Measurements from ENCODE around the gene SLC44A3. TPM values are rescaled to one million over a fixed set of nuclear protein-coding genes. Genes with fewer than 3 reads are reported as not detected.

The SLC44A3 gene, protein sequence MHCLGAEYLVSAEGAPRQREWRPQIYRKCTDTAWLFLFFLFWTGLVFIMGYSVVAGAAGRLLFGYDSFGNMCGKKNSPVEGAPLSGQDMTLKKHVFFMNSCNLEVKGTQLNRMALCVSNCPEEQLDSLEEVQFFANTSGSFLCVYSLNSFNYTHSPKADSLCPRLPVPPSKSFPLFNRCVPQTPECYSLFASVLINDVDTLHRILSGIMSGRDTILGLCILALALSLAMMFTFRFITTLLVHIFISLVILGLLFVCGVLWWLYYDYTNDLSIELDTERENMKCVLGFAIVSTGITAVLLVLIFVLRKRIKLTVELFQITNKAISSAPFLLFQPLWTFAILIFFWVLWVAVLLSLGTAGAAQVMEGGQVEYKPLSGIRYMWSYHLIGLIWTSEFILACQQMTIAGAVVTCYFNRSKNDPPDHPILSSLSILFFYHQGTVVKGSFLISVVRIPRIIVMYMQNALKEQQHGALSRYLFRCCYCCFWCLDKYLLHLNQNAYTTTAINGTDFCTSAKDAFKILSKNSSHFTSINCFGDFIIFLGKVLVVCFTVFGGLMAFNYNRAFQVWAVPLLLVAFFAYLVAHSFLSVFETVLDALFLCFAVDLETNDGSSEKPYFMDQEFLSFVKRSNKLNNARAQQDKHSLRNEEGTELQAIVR
- total RNA-seq = not detected

DNA sequence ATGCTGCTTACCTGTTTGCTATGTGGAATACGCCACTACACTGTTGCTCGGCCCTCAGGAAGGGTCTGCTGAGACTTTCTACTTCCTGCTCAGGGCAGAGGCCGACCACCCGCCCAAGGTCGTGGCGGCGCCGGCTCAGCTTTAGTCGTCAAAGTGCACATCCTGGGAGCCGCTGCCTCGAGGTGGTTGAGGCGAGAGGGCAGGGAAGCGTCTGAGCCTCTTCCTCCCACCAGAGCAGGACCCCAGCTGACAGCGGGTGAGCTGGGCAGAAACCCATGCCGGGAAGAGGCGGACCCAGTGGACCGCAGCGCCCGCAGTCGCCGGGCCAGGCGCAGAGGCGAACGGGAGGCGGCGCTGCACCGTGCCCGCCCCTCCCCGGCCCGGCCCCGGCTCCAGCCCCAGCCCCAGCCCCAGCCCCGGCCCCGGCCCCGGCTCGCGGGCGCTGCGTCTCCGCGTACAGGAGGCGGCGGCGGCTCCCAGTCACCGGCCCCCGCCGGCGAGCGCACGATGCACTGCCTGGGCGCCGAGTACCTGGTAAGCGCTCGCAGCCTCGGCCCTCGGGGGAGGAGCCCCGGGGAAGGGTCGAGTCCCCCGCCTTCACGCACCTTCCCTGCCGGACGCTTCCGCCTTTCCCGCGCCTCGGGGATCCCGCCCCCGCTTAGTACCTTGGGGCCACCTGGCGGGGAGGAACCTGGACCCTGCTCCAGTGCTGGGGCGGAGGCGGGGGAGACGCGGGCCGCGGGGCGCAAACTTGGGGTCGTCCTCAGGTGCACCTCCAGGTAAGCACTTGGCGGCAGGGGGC lies at the start of gene SLC44A3:
Gene SLC44A3 (plus strand): TSS at position 413 of the 802 bp plus-strand sequence. CDS start 95 bp downstream, at position 508.
- no peaks in the 10 kb centered on the region for H3K36me3 Mint-ChIP-seq
- ATAC-seq (peak; percentile 67 to 83), DNase-seq (ENCODE audit: low spot score in 2 of 2) (peak in 1 of 2 donors; percentile 13)
- no peaks in the 10 kb centered on the region for H3K9me3 Mint-ChIP-seq
- no peak within 1 kb of the TSS for H3K27ac Mint-ChIP-seq

DNA sequence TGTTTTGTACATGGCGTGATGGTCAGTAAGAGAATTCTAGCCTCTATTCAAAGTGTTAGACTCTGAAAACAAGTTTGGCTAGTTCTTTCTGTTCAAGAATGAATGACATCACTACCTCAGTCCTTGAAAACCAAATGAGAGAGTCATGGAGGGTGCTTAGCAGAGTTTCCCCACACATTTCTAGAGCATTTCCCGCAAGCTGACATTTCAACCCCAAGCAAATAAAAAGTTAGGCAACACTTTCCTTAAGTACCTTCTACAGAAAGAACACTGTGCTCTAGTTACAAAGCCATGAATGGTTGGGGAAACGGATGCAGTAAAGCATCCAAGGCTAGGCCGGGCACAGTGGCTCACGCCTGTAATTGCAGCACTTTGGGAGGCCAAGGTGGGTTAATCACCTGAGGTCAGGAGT lies 47.9 kb upstream of the SLC44A3 start:
- DNase-seq (ENCODE audit: low spot score in 2 of 2) (no peak), ATAC-seq (no peak)
- Mint-ChIP-seq H3K36me3 (no peaks in the 10 kb centered on the region), H3K27ac (no peak overlapping the region), H3K9me3 (no peaks in the 10 kb centered on the region)

DNA sequence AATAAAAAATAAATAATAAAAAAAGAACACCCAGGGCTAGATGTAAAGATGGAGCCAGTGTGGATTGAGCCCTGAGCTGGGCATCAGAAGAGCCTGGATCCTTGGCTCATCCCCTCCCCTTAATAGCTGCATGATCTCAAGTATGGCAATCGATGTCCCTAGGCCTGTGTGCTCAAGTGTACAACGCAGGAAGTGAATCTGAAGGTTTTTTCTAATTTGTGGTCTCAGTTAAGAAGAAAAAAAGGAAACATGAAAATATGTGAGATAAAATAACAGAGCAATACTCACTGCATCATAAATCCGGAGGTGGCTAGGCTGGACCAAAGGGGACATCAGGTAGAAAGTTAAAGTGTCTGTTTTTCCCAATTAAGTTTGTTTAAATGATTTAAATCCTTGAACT lies 47.3 kb upstream of the SLC44A3 start:
- Mint-ChIP-seq H3K36me3 (no peaks in the 10 kb centered on the region), H3K9me3 (no peaks in the 10 kb centered on the region), H3K27ac (no peak overlapping the region)
- ATAC-seq (no peak), DNase-seq (ENCODE audit: low spot score in 2 of 2) (no peak)

DNA sequence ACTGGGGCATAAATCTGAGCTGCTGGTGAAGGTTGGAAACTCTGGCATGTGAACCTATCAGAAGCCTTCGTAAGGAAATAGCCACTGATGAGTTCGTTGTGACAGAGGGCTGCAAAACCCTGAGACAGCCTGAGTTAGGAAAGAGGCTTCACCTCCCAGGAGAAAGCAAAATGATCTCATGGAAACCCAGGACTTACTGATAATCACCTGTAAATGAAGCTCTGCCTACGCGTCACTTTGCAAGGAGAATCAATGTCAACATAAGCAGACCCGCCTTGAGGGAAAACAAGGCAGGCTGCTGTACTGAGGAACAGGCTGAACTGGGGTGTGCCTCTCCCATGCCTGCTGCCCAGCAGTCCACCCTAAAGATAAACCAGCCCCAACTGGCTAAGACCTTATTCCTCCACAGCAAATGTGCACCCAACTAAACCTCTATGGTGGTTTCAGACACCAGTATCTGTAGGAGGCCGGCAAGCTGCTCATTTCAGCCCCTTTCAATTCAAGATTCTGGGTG lies 46.8 kb upstream of the SLC44A3 start:
- ATAC-seq = no peak
- Mint-ChIP-seq H3K36me3 (no peaks in the 10 kb centered on the region), H3K27ac (no peak overlapping the region), H3K9me3 (no peaks in the 10 kb centered on the region)
- no peak for DNase-seq (ENCODE audit: low spot score in 2 of 2)

DNA sequence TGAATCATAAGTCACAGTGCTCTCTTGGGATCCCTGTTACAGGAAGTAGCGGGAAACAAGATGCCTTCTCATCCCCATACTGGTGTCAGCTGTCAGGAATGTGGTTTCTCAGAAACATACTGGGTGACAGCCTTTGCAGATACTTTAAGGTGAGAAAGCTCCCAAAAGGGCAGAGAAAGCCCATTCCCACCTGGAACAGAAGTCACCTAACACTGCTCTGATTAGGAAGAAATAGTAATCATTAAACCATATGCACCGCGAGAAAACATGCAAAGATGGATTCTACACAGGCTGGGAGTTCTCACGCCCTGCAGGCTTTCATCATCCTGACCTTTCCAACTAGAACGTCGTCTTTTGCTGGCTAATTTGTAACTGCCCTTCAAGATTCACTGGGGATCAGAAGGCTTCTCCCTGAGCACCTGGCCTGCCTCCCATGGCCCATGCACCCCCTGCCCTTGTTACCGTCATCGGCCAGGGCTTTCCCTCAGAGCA lies 46.2 kb upstream of the SLC44A3 start:
- DNase-seq (ENCODE audit: low spot score in 2 of 2) = no peak
- Mint-ChIP-seq H3K9me3 (no peaks in the 10 kb centered on the region), H3K36me3 (no peaks in the 10 kb centered on the region), H3K27ac (no peak overlapping the region)
- ATAC-seq = no peak

DNA sequence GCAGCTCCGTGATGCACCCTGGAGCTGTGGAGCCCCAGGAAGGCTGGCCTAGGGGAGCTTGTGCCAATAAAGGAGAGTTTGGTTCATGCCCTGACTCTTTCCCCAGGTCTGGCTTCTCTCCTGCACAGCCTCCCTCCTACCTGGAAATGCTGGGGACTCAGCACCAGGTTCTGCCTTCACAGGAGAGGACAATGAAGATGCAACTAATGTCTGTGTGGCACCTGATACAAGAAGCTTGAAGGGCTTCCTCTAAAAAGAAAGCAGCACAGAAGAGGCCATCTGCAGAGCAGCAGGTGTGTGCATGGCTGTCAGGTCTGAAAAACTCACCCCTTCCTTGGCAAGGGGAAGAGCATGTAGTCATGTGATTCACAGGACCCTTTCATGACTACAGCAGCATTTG lies 43.7 kb upstream of the SLC44A3 start:
- DNase-seq (ENCODE audit: low spot score in 2 of 2) (no peak), ATAC-seq (no peak)
- Mint-ChIP-seq H3K36me3 (no peaks in the 10 kb centered on the region), H3K9me3 (no peaks in the 10 kb centered on the region), H3K27ac (no peak overlapping the region)

DNA sequence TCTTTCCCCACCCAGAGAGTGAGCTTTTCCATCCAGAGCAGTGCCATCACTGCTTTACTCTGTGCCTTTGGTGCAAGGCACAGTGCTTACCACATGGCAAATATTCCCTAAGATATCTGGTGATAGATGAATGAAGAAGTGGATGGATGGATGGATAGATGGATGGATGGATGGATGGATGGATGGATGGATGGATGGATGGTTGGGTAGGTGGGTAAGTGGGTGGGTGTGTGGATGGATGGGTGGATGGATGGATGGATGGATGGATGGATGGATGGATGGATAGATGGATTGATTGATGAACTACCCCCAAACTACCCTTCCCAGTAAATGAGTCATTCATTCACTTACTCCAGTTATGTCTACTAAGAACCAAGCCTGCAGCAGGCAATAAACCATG lies 42.9 kb upstream of the SLC44A3 start:
- DNase-seq (ENCODE audit: low spot score in 2 of 2) = no peak
- Mint-ChIP-seq H3K9me3 (no peaks in the 10 kb centered on the region), H3K36me3 (no peaks in the 10 kb centered on the region), H3K27ac (no peak overlapping the region)
- ATAC-seq = no peak

DNA sequence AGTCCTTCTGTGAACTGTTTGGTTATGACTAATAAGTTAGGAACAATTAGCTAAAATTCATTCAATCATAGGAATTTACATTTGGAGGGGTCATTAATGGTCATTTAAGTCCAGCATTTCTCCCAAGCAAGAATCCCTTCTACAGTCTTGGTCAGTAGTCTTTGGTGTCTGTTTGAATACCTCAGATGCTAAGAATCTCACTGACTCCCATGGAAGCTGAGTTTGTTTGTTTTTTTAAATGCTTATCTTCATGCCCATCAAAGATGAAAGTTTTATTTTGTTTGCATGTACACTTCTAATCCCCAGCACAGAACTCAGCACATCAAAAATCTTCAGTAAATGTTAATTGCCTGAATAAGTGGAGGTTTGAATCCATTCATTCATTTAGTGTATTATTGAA lies 41.3 kb upstream of the SLC44A3 start:
- no peak for ATAC-seq
- no peak for DNase-seq (ENCODE audit: low spot score in 2 of 2)
- Mint-ChIP-seq H3K36me3 (no peaks in the 10 kb centered on the region), H3K9me3 (no peaks in the 10 kb centered on the region), H3K27ac (no peak overlapping the region)

DNA sequence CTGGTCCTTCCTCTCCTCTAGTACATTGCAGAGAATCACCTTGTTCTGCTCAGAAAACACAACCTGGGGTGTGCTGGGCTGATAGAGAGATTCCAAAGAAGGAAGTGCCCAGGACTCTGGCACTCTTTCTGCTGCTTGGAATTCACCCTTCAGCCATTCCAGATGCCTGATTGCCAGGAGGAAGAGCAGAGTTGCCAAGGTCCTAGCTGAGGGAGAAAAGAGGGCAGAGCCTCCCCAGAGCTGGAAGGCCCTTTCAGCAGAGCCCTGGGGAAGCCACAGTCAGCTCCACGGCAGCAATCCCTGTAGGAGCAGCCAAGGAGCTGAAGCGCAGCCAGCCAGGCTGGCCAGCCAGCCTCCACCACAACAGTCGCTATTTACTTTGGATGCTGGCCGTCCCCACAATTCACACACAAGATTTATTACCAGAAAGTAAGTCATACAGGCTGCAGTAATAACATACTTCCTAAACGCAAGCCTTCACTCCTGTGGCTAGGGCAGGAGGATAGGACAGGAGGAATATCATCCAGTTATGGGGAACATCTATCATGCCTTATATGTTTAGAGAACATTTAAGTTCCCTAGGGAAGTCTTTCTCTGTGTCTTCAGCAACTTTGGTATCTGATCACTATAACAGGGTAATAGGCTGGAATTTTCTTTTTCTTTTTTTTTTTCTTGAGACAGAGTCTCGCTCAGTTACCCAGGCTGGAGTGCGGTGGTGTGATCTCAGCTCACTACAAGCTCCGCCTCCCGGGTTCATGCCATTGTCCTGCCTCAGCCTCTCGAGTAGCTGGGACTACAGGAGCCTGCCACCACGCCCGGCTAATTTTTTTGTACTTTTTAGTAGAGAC lies 36.6 kb upstream of the SLC44A3 start:
- DNase-seq (ENCODE audit: low spot score in 2 of 2) (no peak), ATAC-seq (no peak)
- no peaks in the 10 kb centered on the region for H3K9me3 Mint-ChIP-seq
- no peaks in the 10 kb centered on the region for H3K36me3 Mint-ChIP-seq
- H3K27ac Mint-ChIP-seq = no peak overlapping the region

DNA sequence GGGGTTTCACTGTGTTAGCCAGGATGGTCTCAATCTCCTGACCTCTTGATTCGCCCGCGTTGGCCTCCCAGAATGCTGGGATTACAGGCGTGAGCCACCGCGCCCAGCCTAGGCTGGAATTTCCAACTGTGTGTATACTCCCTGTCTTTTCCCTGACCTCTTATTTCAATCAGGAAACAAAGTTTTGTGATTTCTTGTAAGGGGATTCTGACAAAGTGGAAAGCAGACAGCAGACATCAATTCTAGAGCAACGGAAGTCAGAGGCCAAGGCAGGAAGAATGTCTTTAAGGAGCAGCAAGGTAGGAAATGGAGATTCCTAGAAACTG lies 36.0 kb upstream of the SLC44A3 start:
- no peak overlapping the region for H3K27ac Mint-ChIP-seq
- no peak for DNase-seq (ENCODE audit: low spot score in 2 of 2)
- ATAC-seq = no peak
- no peaks in the 10 kb centered on the region for H3K36me3 Mint-ChIP-seq
- no peaks in the 10 kb centered on the region for H3K9me3 Mint-ChIP-seq

DNA sequence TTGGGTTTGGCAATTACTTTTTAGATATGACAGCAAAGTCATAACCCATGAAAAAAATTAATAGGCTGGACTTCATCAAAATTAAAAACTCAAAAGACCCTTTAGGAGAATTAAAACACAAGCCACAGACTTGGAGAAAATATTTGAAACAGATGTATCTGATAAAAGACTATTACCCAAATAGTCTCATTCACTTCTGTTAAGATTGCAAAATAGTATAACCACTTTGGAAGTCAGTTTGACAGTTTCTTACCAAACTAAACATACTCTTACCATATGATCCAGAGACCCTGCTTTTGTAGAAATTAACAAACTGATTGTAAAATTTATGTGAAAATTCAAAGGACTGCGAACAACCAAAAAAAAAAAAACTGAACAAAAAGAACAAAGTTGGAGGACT lies 32.5 kb upstream of the SLC44A3 start:
- ATAC-seq = no peak

DNA sequence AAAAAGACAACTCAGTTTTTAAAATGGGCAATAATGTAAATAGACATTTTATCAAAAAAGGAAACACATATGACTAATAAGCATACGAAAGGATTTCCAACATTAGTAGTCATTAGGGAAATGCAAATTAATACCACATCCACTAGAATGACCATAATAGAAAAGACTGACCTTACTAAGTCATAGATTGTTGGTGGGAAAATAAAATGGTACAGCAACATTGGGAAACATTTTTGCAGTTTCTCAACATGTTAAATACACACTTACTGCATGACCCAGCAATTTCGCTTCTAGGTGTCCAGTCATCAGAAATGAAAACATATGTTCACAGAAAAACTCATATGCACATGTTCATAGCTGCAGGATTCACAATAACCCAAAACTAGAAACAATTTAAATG lies 29.9 kb upstream of the SLC44A3 start:
- ATAC-seq (no peak), DNase-seq (ENCODE audit: low spot score in 2 of 2) (no peak)
- Mint-ChIP-seq H3K9me3 (no peaks in the 10 kb centered on the region), H3K27ac (no peak overlapping the region), H3K36me3 (peaks cover 0 to 8% of the 10 kb centered on the region in 2 donors)

More for the DNA sequence above, 32.5 kb upstream of the SLC44A3 start:
- Mint-ChIP-seq H3K9me3 (no peaks in the 10 kb centered on the region), H3K36me3 (no peaks in the 10 kb centered on the region), H3K27ac (no peak overlapping the region)
- DNase-seq (ENCODE audit: low spot score in 2 of 2) = no peak

DNA sequence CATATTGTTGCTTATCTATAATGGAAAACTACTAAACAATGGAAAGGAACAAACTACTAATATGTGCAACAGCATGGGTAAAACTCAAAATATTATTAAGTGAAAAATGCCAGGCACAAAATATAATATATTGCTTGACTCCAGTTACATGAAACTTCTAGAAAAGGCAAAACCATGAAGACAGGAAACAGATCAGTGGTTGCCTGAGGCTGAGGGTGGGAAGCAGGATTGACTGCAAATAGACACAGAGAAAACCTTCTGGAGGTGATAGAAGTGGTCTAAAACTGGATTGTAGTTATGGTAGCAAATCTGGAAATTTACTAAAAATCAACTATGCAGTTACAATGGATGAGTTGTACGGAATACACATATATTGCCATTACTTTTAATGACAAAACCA lies 29.5 kb upstream of the SLC44A3 start:
- Mint-ChIP-seq H3K9me3 (no peaks in the 10 kb centered on the region), H3K36me3 (peaks cover 0 to 8% of the 10 kb centered on the region in 2 donors), H3K27ac (no peak overlapping the region)
- DNase-seq (ENCODE audit: low spot score in 2 of 2) (no peak), ATAC-seq (no peak)

DNA sequence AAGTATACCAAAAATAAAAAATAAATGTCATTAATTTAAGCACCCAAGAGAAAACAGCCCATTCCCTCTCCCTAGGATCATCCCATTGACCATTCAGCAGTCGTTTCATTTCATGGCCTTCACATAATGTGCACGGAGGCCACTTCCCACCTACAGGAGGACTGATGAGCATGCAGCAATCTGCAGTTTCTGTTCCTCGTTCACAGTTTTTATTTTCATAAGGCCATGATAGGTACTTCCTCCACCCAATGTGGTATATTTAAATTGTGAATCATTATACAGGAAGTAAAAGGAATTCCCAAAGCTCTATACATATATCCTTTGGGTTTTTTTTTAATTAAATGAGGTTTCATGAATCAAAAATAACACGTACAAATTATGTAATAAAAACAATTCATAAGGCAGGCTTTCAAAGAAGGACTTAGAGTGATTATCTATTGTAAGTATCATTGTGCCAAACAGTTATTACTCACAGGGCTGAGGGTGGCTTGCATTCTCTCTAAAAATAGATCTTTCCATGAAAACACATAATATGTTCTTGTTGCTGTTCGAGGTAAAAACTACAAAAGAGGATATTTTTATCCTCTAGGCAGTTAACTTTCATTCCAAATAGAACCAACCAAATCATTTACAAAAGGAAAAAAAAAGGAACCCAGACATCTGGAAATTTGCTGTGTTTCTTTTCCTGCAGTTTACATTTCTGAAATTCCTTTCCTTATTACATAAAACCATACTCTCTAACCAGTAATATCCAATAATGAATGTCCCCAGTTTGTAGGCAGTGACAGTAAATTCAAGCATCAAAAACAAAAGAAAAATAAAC lies 27.5 kb upstream of the SLC44A3 start:
- no peak for ATAC-seq
- no peak for DNase-seq (ENCODE audit: low spot score in 2 of 2)
- H3K9me3 Mint-ChIP-seq = no peaks in the 10 kb centered on the region
- no peak overlapping the region for H3K27ac Mint-ChIP-seq
- peaks cover 0 to 8% of the 10 kb centered on the region in 2 donors for H3K36me3 Mint-ChIP-seq

DNA sequence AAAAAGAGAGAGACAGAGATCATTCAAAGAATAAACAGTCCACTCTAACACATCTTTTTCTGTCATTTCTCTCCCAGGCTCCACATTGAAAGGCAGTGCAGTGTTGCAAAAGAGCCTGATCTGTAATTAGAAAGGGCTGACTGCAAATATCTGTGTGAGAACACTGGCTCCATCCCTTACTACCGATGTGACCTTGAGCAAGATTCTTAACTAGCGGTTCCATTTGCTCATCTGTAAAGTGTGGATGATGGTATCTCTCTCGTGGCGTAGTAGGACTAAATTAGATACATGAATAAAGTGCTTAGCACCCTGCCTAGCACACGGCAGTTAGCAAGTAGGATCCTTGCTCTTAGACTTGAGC lies 26.9 kb upstream of the SLC44A3 start:
- ATAC-seq (no peak), DNase-seq (ENCODE audit: low spot score in 2 of 2) (no peak)
- Mint-ChIP-seq H3K9me3 (no peaks in the 10 kb centered on the region), H3K27ac (no peak overlapping the region), H3K36me3 (peaks cover 0 to 8% of the 10 kb centered on the region in 2 donors)

DNA sequence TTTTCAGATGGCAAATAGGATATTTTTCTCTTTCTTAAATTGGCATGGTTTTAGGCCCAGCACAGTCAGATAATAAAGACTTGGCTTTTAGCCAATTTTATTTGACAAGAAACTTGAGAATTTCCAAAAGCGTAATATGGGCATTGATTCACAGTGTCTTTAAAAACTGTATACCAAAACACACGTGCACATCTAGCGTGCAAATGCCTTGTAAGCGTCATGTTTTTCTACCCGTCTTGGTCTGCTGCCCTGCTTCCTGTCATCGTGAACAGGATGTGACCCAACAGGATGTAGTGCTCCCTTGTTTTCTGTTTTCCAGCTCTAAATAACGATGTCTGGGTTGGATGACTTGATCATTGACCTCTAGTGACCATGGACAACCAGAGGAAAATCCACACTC lies 24.7 kb upstream of the SLC44A3 start:
- Mint-ChIP-seq H3K27ac (no peak overlapping the region), H3K36me3 (peaks cover 0 to 8% of the 10 kb centered on the region in 2 donors)
- no peak for ATAC-seq

More for the DNA sequence above, 24.7 kb upstream of the SLC44A3 start:
- no peaks in the 10 kb centered on the region for H3K9me3 Mint-ChIP-seq
- no peak for DNase-seq (ENCODE audit: low spot score in 2 of 2)
